Breast epithelium (tissue), 4 donors: Measurements from ENCODE around the gene LSM12. TPM values are rescaled to one million over a fixed set of nuclear protein-coding genes. Genes with fewer than 3 reads are reported as not detected.

Experiments
- DNase-seq, 2 donors: peaks; one replicate each; pipeline ENCODE4 v3.0.0-alpha.2; 2019; ENCODE audit warnings: low spot score in 2 of 2
- H3K27ac ChIP-seq, 2 donors: fragments of 200-600 bp; sonication (generic) in 1 of 2; one replicate each; pipeline ENCODE4 v1.5.1; 2016 to 2019; ENCODE audit warnings: mild to moderate bottlenecking in 1 of 2
- H3K27me3 ChIP-seq, 2 donors: fragments of 200-600 bp; sonication (generic) in 1 of 2; one replicate each; pipeline versions ENCODE4 v1.5.1 to v1.6.0; 2017 to 2019; ENCODE audit warnings: control low read depth in 1 of 2, mild to moderate bottlenecking in 1 of 2
- H3K36me3 ChIP-seq: fragments of 200-600 bp; one replicate; pipeline ENCODE4 v1.5.1; 2019
- H3K4me1 ChIP-seq, 2 donors: fragments of 200-600 bp; sonication (generic); one replicate each; pipeline ENCODE4 v1.5.1; 2016 to 2019; ENCODE audit warnings: control low read depth in 1 of 2
- H3K4me3 ChIP-seq, 3 donors: fragments of 200-600 bp; sonication (generic); 1 replicate in 2 of 3; 2 replicates in 1 of 3; pipeline ENCODE4 v1.5.1; 2016 to 2019; ENCODE audit warnings: mild to moderate bottlenecking in 3 of 3, moderate library complexity in 2 of 3
- H3K9me3 ChIP-seq, 2 donors: fragments of 200-600 bp; sonication (generic) in 1 of 2; one replicate each; pipeline ENCODE4 v1.5.1; 2016 to 2019; ENCODE audit warnings: control low read depth in 1 of 2
- POLR2A ChIP-seq: fragments of 450-650 bp; IDR thresholded peaks from one replicate; pipeline ENCODE4 v1.6.1; 2016; ENCODE audit warnings: antibody characterized with exemption, mild to moderate bottlenecking, moderate library complexity
- POLR2AphosphoS5 ChIP-seq, 3 donors: sonication (generic); formaldehyde crosslinking; IDR thresholded peaks; one replicate each; pipeline ENCODE4 v1.6.1; 2017; ENCODE audit warnings: antibody characterized with exemption in 3 of 3
- intact Hi-C: fragments of 100-400 bp; cut with DNase I; formaldehyde crosslinking; loops from one replicate; pipeline ENCODE4 v1.15.1; 2023; ENCODE audit warnings: low total_unique reads
- total RNA-seq, 3 donors: library from RNA; depleted of rRNA; stranded (reverse); fragments of >200 nt; gene quantifications; one replicate each; pipeline ENCODE4 v1.1.0, GENCODE V29; 2016
- TF ChIP-seq, protein P1 (sequence below), 3 donors: fragments of 450-650 bp; IDR thresholded peaks; one replicate each; pipeline ENCODE4 v1.5.1; 2016 to 2017; ENCODE audit warnings: antibody characterized with exemption in 3 of 3, mild to moderate bottlenecking in 3 of 3, moderate library complexity in 3 of 3

The LSM12 gene
- 10 to 100 TPM; 36.8 to 45.4 (median 43.6) TPM for total RNA-seq

DNA sequence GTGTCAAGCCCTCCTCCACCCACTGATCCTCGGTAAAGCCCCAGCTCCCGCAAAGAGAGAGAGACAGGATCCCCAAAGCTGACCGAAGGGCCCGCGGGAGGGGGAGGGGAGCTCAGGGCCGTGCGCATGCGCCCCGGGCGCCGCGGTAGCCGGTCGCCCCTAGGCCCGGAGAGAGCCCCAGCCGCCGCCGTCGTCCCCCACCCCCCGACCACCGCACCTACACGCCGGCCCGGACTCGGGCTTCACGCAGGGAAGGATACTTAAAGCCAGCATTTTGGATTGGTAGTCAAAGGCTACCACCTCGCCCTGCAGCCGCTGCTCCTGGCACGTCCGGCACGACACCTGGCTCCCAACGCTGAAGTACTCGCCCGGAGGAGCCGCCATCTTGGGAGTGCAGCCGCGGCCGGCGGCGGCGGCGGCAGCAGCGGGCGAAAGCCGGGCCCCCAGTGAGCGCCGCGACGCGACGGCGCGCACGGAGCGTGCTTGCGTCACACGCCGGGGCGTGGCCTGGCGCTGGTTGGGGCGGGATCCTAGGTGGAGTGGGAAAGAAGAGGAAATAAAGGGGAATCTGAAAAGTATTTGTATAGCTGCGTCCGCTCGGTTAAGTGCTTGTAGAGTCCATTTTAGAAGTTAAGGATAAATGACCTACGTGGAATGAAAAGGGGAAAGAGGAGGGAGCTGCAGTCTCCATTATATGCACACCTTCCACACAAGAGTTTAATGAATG is at the start of gene LSM12:
LSM12 (minus strand) TSS at position 468 of the 727 bp plus-strand sequence; CDS start at position 384, 84 bp downstream.
- DNase-seq: peak; percentile 79 to 86
- H3K9me3 ChIP-seq: no peaks in the 10 kb centered on the region
- intact Hi-C loops: no loop called here
- peak within 1 kb of the TSS; percentile 92 to 99 for H3K27ac ChIP-seq
- no peaks in the 10 kb centered on the region for H3K36me3 ChIP-seq
- H3K4me1 ChIP-seq: peaks cover 0 to under 1% of the 10 kb centered on the region in 2 donors
- peak within 1 kb of the TSS; percentile 77 to 98 (median 86) for H3K4me3 ChIP-seq
- TF ChIP-seq POLR2A (no peak), POLR2AphosphoS5 (IDR thresholded peaks at IDR 0.05) (peak in 2 of 3 donors; percentile 29 to 33)
- TF ChIP-seq, protein P1, sequence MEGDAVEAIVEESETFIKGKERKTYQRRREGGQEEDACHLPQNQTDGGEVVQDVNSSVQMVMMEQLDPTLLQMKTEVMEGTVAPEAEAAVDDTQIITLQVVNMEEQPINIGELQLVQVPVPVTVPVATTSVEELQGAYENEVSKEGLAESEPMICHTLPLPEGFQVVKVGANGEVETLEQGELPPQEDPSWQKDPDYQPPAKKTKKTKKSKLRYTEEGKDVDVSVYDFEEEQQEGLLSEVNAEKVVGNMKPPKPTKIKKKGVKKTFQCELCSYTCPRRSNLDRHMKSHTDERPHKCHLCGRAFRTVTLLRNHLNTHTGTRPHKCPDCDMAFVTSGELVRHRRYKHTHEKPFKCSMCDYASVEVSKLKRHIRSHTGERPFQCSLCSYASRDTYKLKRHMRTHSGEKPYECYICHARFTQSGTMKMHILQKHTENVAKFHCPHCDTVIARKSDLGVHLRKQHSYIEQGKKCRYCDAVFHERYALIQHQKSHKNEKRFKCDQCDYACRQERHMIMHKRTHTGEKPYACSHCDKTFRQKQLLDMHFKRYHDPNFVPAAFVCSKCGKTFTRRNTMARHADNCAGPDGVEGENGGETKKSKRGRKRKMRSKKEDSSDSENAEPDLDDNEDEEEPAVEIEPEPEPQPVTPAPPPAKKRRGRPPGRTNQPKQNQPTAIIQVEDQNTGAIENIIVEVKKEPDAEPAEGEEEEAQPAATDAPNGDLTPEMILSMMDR (IDR thresholded peaks at IDR 0.05): no peak
- H3K27me3 ChIP-seq: no peaks in the 10 kb centered on the region

DNA sequence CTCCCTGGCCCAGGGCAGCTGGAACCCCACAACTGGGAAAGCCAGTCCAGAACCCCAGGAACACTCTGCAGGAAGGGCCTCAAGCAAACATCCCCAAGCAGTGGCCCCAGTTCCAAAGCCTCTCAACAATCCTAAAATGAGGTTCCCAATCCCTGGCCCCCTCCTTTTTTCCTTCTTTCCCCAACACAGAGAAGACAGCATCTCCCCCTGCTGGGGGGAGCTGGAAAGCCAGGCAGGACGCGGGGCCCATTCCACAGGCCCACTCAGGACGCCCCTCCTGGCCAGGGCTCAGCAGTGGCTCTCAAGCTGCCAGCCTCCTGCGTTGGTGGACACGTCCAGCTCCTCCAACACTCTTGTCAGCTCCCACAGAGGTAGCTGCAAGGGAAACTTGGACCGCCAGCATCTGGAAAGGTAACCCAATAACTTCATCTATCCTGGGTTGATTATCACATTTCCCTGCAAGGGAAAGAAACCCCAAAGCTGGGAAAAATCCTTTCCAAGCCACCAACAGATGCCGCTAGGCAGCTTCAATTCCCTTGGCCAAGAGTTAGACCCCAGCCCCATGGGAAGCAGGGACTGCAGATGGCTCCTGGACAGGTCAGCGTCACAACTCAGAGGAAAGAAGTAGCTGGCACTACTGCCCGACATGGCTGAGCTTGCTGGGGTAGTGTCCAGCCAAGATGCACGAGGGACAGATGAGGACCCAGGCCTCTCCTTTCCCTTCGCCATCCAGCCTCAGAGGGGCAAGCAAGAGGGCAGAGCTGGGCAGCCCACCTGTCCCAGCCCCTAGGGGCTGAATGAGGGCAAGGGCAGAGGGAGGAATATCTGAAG is 49.3 kb upstream of the LSM12 start:
- no peak for DNase-seq

DNA sequence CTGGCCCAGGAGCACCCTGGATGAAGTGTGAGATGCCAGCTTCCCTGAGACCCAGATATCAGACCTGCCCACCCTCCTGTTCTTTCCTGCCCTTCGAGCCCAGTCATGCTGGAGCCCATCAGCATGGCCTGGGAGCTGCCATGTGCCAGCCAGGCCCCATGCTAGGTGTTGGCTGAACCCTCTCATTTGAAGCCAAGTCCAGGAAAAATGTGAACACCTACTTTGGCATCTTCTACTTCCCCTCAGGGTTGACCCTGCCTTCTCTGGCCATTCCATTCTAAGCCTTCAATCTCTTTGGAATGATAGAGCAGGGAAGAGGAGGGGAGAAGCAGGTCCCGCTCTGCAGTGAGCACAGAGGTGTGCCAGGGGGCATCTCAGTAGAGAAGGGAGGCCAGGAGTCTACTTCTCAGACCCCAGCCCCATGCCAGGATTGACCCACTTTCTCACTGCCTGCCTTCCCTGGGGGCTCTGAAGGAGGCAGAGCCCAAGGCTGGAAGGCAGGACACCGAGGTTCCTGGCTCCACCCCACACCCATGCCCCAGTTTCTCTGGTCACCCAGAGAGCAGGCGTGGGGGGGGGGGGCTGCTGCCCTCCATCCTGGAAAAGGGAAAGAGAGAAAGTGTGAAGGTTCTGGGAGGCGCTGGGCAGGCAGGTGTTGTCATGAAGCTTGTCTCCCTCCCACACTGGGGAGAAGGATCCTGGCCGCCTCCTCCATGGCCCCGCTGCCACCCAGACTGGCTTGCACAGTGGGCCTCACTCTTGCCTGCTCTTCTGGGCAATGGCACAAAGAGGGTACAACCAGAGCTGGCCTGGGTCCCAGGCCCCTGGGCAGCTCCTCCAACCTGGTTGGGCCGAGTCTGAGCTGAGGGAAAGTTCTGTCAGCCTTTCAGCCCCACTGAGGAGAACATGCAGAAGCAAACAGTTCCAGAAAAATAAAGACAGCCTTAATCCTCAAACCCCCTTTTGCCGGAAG is 47.7 kb upstream of the LSM12 start:
- no peaks in the 10 kb centered on the region for H3K27me3 ChIP-seq
- H3K27ac ChIP-seq: peak overlapping the region; percentile 82 to 89
- TF ChIP-seq POLR2A (no peak), POLR2AphosphoS5 (IDR thresholded peaks at IDR 0.05) (no peak)
- TF ChIP-seq, protein P1 (IDR thresholded peaks at IDR 0.05): no peak
- H3K9me3 ChIP-seq: no peaks in the 10 kb centered on the region
- peaks cover 27 to 65% of the 10 kb centered on the region in 2 donors for H3K4me1 ChIP-seq
- no peaks in the 10 kb centered on the region for H3K36me3 ChIP-seq
- no peak for DNase-seq
- intact Hi-C loops: no loop called here
- H3K4me3 ChIP-seq: no peak overlapping the region

More for the DNA sequence above, 49.3 kb upstream of the LSM12 start:
- Histone ChIP-seq H3K4me1 (peaks cover 17 to 59% of the 10 kb centered on the region in 2 donors), H3K27ac (peak overlapping the region; percentile 7 to 82), H3K4me3 (no peak overlapping the region), H3K9me3 (no peaks in the 10 kb centered on the region), H3K36me3 (no peaks in the 10 kb centered on the region), H3K27me3 (no peaks in the 10 kb centered on the region)
- intact Hi-C loops: no loop called here
- TF ChIP-seq, protein P1 (IDR thresholded peaks at IDR 0.05): peak; percentile 41 to 49 (median 45)
- TF ChIP-seq POLR2A (no peak), POLR2AphosphoS5 (IDR thresholded peaks at IDR 0.05) (no peak)

DNA sequence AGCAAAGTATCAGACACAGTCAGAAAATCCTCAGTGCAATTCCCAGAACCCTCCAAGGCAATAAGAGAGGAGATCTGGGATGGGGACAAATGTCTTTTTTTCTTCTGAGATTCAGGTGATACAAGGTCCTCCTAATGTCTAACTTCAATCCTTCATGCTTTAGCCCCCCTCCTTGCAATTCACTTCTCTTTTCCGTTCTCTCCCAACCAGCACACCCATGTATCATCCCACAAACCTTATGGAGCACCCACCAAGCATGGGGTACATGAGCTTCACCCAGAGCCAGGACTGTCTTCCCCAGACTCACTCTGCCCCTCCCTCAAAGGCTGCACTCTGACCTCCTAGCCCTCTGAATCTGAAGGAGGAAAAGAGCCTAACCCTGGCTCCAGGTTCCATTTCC is 46.9 kb upstream of the LSM12 start:
- no peak for DNase-seq
- Histone ChIP-seq H3K27me3 (no peaks in the 10 kb centered on the region), H3K36me3 (no peaks in the 10 kb centered on the region), H3K4me1 (peaks cover 25 to 64% of the 10 kb centered on the region in 2 donors), H3K9me3 (no peaks in the 10 kb centered on the region), H3K27ac (peak overlapping the region; percentile 82 to 89), H3K4me3 (no peak overlapping the region)
- TF ChIP-seq POLR2A: no peak
- TF ChIP-seq, protein P1 (IDR thresholded peaks at IDR 0.05): no peak
- no peak for TF ChIP-seq POLR2AphosphoS5 (IDR thresholded peaks at IDR 0.05)
- intact Hi-C loops: no loop called here
